Activated CD4-positive, CD25-positive, alpha-beta regulatory T cell treated with anti-CD3 and anti-CD28 coated beads, Interleukin-2, amount 50 U/mL, for 16 hours (primary cell): ENCODE results near the gene NMNAT1.
"Not testable (repeated sequence)": the region's sequence is repeated elsewhere in the genome, so short reads cannot be mapped to it uniquely, and the experiment has no call there.

Experiments
- DNase-seq: peaks from one replicate; pipeline ENCODE4 v3.0.0-alpha.2; 2020; ENCODE audit warnings: low read depth, low spot score

NMNAT1 gene

GRCh38 chr1:9920606-9921005 is 22.7 kb upstream of the NMNAT1 start:
- no peak for DNase-seq

- no peak for DNase-seq
These were observed 20.9 kb upstream of the NMNAT1 start for GRCh38 chr1:9922342-9922741.

- DNase-seq = no peak
These were observed 16.0 kb upstream of the NMNAT1 start for GRCh38 chr1:9927259-9927658.

- DNase-seq = no peak
These were observed 13.6 kb upstream of the NMNAT1 start for GRCh38 chr1:9929431-9930385.

- DNase-seq = no peak
These were observed 806 bp upstream of the NMNAT1 start for GRCh38 chr1:9942399-9942938.

- no peak for DNase-seq
These were observed 3.0 kb downstream of the NMNAT1 start for GRCh38 chr1:9946315-9946714.

- DNase-seq = no peak
These were observed 14.5 kb downstream of the NMNAT1 start for GRCh38 chr1:9957726-9958125.

GRCh38 chr1:9960011-9960410 is 16.7 kb downstream of the NMNAT1 start:
- no peak for DNase-seq

- no peak for DNase-seq
These were observed 17.7 kb downstream of the NMNAT1 start for GRCh38 chr1:9960706-9961562.

- no peak for DNase-seq
These were observed 41.0 kb downstream of the NMNAT1 start for GRCh38 chr1:9984253-9984652.

- no peak for DNase-seq
These were observed 41.7 kb downstream of the NMNAT1 start for GRCh38 chr1:9985001-9985400.

GRCh38 chr1:9989773-9990172 is 46.5 kb downstream of the NMNAT1 start:
- DNase-seq = no peak

- no peak for DNase-seq
These were observed 47.7 kb downstream of the NMNAT1 start for GRCh38 chr1:9990944-9991343.

- no peak for DNase-seq
These were observed 49.6 kb downstream of the NMNAT1 start for GRCh38 chr1:9992910-9993309.

- no peak for DNase-seq
These were observed 50.3 kb downstream of the NMNAT1 start for GRCh38 chr1:9993561-9994075.

GRCh38 chr1:9996624-9997582 is 53.6 kb downstream of the NMNAT1 start, which contains the start of gene RBP7:
Gene RBP7 (plus strand): TSS chr1:9997228. CDS start chr1:9997259, 31 bp downstream.
- DNase-seq = no peak

GRCh38 chr1:10001016-10001665 is 57.9 kb downstream of the NMNAT1 start:
- no peak for DNase-seq

GRCh38 chr1:10005248-10005647 is 62.0 kb downstream of the NMNAT1 start:
- DNase-seq = not testable (repeated sequence)

GRCh38 chr1:10007169-10007568 is 63.9 kb downstream of the NMNAT1 start:
- DNase-seq = no peak

- no peak for DNase-seq
These were observed 70.7 kb downstream of the NMNAT1 start for GRCh38 chr1:10014016-10014415.
